NCI-H1436 (cell line): ENCODE measurements around the gene ALDOA.
A peak's percentile ranks its signal among the peaks of the same experiment; 100 is the strongest.
"Not testable (repeated sequence)": the region's sequence is repeated elsewhere in the genome, so short reads cannot be mapped to it uniquely, and the experiment has no call there.

ENCODE experiments used
- DNase-seq: peaks from one replicate; lab custom pipeline; 2025; lab: John Stamatoyannopoulos, UW

Gene ALDOA

DNA sequence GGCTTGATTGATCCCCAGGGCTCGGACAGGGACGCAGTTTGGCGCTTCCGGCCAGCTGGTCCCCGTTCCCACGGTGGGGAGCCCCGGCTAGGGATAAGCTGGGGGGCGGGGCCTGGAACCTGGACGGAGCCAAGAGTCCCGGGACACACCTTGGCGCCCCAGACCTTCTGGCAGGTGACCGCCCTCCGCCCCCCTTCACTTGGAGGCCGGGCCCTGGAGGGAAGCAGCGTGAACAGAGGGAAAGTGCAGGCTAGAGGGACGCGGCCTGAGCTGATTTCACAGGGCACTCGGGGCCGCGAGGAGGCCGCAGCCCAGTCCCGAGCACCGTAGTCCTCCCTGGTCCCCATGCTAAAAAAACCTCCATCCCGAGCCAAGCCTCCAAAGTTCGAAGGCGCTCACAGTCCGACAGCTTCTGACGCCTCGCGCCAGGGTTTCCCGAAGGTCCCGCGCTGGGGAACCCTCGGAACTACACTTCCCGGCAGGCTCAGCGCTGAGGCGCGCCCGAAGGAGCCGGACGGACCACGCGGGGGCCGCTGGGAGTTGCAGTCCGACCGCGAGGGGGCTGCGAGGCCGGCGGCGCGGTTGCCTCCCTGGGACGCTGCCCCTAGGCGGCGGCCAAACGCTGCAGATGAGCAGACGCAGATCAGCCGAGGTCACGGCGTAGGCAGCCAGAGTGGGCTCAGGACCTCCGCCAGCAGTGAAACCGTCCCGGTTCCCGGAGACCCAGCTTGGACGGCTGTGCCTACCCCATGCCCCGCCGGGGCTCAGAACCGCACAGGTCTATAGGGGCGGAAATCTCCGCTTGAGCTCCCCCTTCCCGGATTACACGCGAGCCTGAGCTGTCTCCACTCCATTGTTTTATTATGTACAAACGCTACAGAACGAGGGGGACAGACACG, 26.2 kb downstream of the ALDOA start, which contains the start of gene TBX6:
Gene TBX6 (minus strand): TSS at position 451 of the 899 bp plus-strand sequence. CDS start 731 bp downstream, outside the sequence.
- DNase-seq, result peak; percentile 89

DNA sequence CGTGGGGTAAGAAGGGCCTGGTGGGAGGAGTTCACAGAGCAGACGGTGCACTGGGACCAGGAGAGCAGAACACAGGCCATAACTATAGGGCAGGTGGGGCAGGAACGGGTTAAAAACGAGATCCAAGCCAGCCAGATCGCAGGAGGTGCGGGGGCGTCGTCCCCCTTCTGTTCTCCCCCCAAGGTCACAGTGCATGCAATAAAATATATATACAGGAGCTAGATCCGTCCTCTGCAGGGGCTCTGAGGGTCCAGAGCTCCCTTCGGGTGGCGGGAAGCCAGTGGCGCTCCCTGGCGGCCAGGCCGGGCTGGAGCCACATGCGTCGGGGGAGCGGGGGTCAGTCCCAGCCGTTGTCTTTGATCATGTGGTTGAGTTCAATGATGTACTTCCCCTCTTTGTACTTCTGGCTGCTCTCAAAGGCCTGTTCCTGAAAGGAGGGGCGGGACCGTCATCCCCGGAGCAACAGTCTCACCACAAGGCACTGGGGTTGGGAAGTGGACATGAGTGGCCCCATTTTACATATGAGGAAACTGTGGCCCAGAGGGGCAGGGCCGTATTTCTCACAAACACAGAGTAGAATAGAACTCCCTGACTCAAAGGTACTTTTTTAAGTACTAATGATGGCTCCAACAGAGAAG, 26.9 kb downstream of the ALDOA start:
- DNase-seq, result peak; percentile 76

DNA sequence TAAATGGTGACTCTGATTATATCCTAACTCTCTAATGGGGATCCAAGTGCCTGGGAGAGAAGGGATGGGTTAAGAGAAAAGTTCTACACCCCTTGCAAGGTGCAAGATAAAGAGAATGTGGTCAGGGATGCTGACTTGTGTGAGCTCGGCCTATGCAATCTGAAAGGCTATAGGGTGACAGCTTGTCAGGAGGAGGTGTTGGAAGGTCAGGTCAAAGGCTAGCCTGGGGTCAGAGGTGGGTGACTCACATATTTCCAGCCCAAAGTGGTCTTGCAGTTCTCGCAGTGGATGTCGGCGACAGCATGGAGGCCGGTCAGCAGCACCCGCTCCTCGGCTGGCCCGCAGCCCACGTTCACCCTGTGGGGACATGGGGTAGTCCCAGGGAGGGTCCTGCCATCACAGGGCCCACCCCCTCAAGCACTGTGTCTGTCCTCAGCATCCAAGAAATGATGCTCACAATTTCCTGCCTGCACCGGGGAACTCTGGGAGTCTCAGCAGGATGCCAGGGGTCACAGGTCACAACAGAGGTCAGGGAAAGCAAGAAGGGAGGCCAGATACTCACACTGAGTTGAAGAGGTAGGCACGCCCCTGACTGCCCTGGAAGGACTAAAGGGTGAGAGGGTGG, 29.1 kb downstream of the ALDOA start:
- DNase-seq, result no peak

DNA sequence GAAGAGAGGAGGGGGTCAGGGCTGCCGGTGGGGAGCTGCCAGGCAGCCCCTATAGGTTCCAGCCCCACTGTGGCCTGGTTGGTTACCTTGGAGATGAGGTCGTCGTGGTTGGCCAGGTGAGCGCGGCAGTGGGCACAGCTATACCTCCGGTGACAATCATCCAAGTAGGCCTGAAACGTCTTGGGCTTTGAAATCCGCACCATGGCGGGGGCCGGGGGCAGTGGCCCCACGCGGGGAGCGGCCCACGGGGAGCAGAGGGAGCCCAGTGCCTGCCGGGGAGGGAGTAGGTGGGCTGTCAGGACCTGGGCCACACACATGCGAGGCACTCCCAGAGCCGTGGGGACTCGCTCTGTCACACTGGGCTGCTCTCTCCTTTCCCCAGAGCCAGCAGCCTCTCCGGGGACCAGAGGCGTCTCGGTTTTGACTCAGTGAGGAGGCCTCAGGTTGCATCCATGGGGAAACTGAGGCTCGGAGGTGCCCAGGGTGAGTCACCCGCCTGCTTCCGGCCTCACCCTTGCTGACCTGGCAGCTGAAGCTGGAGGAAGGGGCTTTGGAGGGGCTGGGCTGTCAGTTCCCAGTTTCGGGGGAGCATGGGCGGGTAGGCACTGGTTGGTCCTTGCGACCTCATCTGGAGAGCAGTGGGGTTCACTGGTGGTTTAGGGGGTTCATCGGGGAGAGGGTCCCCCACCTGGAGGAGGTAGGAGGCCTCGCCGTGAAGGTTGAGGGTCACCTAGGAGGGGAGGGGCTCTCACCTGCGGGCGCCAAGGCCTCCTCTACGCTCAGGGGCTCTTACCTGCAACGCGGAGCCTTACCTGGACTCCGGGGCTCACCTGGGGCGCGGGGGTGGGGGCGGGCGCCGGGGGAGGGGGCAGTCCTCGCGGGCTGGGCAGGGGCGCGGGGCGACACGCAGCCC, 29.9 kb downstream of the ALDOA start:
- no peak for DNase-seq

DNA sequence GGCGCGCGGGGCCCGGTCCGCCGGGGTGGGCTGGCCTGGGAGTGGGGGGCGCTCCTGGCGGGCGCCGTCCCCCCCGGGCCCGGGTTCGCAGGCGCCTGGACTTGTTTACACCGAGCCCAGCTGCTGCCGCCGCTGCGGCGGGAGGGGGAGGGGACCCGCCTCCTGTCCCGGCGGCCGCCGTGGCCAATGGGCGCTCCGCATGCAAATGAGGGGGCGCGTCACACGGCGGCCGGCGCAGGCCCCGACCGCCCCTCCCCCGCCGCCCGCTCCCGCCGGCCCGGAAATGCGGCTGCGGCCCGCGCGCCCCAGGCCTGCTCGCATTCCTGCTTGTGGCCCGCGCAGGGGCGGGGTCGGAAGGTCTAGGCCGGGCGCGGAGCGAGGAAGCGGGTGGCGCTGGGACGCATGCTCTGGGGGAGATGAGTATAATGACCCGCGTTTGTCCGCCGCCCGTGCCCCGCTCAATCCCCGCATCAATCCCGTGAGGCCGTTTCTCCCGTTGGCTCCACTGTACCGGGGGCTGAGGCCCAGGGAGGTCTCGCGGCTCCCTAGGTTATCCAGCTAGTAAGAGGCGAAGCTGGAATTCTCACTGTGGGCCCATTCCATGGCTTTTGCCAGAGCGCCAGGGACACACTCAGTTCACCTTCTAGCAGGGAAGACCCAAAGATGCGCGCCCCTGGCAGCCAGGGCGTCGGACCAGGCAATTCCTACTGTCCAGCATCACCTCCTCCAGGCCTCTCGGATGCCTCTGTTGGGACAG, 30.7 kb downstream of the ALDOA start, which contains the start of gene YPEL3:
Gene YPEL3 (minus strand): TSS at position 109 of the 757 bp plus-strand sequence. CDS start 731 bp downstream, outside the sequence.
- DNase-seq, result peak; percentile 84

DNA sequence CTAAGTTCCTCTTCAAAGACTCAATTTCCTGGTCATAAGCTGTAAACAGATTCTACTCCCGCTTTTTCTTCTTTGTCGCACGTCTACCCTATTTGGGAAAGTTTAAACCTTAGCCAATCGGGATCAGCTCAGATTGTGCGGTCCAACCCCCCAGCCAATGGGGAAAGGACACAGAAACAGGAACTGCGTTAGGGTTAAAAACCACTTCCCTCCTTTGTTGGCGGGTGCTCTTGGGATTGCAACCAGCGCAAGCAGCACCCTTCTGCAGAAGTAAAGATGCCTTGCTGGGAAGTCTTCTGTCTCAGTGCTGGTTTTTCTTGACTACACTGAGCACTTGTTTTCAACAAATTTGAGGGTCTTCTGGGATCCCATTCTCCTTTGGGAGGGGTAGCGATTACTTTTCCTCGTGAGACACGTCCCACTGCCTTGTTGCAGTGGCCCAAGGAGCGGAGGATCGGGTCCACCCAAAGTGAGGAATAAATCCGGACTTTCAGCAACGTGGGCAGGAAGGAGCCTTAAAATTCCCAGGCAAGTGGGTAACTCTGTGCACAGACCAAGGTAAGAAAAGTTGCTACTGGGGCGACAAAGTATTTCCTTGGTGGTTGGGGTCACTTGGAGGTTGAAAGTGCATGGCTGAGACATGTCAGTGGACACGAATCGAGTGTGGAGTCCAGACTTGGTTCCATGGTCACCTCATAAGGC, 31.5 kb downstream of the ALDOA start:
- DNase-seq, result no peak

DNA sequence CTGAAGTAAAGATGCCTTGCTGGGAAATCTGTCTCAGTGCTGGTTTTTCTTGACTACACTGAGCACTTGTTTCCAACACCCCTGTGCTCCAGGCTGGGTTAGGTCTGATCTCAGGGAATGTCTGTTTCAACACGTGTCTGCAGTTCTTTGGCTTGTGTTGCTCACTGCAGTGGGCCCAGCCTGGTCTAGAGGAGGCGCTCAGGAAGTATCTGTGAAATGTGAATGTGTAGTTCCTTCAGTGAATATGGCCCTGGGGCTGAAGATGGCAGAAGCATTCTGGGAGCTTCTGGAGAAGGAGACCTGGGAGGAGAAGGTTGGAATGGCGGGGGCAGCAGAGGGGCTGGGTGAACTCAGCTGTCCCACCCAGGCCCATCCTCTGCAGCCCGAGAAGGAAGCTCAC, 38.5 kb downstream of the ALDOA start:
- no peak for DNase-seq

DNA sequence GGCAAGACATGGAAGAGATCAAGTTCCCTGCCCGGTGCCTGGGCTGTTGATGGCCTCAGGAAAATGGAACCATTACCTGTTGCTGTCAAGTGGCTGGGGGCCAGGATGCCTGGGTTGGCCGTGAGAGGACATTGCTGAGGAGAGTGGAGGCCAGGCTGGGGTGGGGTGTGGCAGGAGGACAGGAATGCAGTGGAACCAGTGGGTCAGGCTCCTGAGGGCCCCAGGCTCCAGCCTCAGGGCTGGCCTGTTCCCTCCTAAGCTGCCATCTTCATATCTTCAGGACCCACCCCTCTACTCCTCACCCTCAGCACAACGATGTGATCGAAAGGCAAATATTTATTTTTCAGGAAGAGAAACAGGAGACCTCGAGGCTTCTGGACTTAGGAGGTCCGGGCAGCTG, 38.9 kb downstream of the ALDOA start:
- DNase-seq, result no peak

DNA sequence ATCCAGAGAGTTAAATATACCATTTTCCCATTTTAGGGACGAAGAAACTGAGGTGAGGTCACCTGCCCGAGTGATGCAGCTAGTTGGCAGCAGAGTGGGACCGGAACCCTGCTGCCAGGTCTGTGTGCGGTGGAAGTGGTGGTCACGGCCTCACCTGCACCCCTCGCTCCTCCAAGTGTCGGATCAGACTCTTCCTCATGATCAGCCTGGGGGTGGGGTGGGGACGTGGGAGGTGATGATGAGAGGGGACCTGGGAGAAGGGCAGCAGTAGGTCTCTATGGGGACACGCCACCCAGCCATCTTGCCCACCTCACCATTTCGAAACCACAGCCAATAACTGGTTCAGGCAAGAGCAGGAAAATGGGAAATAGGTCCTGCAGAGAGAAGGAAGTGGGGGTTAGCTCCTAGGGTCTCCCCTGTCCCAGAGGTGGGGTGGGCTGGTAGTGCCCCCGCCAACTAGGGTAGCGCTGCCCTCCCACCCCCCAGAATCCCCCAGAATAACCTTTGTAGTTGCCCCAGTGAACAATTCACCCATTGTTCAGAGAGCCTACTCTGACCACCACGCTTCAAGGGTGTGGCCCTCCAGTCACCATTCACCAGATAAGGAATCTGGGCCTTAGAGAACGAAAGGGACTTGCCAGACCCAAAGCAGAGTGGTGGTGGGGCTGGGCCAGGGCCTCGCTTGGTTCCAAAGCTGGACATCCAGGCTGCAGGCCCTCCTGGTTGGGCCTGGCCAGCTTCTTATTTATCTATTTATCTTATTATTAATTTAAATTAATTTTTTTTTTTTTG, 42.7 kb downstream of the ALDOA start:
- DNase-seq, result no peak

DNA sequence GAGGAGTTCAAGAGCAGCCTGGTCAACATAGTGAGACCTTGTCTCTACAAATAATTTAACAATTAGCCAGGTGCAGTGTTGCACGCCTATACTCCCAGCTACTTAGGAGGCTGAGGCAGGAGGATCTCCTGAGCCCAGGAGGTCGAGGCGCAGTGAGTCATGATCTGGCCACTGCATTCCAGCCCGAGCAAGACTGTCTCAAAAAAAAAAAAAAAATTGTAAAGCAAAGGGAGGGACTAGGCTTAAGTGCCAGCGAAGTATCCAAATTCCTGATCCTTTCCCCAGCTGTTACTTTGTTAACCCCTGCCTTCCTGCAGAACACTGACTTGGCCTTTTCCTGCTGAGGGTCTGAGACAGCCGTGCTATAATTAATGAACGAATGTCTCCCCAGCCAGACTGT, 45.1 kb downstream of the ALDOA start:
- no peak for DNase-seq

DNA sequence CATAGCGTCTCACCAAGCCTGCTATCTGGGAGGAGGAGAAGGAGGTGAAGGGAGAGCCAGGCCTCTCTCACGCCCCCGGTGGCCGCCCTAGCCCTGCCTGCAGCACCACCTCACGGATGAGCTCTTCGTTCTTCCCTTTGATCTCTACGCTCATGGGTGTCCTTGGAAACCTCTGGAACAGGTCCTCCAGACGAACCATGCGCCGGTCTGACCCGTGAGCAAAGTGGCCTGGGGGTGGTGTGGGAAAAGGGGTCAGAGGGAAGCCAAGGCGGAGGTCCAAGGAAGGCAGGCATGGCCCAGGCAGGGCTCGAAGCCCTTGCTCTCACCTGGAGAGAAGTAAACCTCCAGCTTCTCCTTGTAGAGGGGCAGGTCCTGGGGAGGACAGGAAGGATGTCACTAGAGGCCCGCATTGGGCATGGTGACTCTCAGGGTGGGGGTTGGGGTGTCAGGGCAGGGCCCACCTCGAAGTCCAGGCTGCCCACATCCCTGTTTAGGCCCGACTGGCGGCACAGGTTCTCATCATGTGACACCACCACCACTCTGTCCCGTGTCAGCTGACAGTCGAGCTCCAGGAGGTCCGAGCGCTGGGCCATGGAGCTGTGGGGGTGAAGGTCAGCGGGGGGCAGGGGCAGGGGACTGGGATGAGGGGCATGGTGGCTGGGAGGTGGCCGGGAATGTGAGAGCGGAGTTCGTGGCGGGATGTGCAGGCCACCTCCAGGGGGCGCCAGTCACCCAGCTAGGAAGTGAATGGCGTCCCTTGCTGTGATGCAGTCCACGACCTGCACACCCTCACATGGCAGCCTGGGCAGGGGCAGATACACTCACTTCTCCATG, 46.9 kb downstream of the ALDOA start:
- peak; percentile 9 for DNase-seq

DNA sequence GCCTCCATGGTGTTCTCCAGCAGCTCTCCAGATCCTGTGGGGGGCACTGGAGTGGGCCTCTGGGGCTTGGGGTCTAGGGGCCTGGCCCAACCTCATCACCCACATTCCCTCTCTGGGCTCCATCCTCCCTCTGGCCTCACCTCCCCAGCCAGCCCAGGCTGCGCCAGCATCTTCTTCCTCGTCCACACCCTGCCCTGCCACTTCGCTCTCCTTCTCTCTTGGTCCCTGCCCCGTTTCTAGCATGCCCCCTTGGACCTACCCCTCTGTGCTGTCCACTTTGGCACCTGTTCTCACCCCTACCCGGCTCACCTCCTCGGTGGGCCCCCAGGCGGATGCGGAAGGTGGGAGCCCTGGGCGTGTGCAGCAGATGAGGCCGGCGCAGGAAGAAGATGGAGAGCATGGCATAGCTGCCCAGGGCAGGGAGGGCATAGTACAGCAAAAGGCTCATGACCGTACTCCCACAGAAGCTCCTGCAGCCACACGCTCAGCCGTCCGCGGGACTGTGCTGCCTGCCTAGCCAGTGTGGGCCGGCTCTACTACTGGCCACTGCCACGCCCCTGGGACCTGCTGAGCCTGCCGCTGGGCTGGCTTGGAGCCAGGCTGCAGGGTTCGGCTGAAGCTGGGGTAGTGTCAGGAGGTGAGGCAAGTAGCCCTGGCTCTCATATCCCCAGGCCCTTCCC, 47.6 kb downstream of the ALDOA start, which contains the start of gene GDPD3:
Gene GDPD3 (minus strand): TSS at position 507 of the 680 bp plus-strand sequence. CDS start 59 bp downstream, at position 448.
- DNase-seq, result no peak

DNA sequence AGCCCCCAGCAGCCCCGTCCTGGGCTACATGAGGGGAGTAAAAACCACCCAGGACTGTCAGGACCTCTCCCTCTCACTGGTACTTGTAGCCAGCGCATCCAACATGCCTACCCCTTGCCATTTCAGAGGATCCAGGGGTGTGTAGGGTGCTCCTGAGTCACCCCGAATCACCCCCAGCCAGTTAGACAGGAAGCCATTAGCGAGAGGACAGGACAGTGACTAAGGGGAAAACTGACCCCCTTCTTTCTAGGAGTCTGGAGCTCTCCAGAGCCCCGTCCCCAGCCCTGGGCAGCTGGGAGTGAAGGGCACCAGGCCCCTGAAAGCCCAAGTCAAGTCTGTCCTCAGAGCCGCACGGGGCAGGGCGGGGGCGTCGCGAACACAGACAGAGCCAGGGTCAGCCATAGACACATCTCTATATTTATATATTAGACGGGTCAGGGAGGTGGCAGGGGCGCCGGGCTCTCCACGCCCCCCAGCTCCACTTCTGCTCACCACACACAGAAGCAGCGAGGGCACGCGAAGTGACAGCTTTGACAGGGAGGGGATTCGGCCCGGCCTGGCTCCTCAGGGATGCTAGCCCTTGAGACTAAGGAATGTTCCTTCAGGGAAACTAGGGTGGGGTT, 48.3 kb downstream of the ALDOA start:
- DNase-seq, result no peak

DNA sequence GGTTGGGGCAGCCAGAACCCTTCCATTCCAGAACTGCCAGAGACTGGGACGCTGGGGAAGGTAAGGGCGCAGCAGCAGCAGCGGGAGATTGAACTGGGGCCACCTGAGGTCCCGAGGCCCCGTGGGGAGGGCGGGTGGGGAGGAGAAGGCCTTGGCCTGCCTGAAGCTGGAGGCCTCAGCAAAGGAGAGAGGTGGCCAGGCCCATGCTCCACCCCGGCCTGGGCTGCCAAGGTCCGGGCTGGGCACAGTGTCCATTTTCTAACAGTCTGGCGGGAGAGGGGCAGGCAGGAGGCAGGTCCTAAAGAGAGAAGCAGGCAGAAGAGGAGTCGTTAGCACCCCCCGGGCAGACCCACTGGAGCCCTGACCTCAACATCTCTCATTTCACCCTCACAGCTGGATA, 48.9 kb downstream of the ALDOA start:
- DNase-seq, result no peak

DNA sequence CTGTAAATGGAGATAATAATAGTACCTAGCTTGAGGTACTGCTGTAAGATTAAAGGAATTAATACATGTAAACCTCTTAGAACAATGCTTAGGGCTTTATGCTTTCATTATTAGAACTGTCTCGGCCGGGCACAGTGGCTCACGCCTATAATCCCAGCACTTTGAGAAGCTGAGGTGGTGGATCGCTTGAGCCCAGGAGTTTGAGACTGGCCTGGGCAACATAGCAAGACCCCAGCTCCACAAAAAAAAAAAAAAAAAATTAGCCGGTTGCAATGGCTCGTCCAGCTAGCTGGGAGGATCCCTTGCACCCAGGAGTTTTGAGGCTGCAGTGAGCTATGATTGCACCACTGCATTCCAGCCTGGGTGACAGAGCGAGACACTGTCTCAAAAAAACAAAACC, 49.3 kb downstream of the ALDOA start:
- not testable (repeated sequence) for DNase-seq

DNA sequence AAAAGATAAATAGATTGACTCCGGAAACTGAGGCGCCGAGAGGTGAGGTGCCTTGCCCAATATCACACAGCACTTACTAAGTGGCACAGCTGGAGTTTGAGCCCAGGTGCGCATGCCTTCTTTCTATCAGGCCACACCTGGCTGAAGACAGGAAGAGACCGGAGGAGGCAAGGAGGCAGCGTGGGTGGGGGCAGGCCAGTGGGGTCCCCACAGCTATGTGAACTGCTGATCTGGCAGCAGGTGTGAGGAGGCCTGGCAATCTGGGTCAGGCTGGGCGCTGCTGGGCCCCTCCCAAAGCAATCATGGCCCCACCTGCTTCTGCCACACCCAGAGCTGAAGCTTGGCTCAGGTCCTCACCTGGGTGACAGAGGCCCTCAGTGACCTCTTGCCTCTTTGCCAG, 49.7 kb downstream of the ALDOA start:
- no peak for DNase-seq
